Neural cell (in vitro differentiated cells): ENCODE results near the gene CGB1. TPM values are rescaled to one million over a fixed set of nuclear protein-coding genes. Genes with fewer than 3 reads are reported as not detected.

ENCODE experiments used
- H2AFZ ChIP-seq: fragments of 200-600, 300-800 bp; sonication (generic), shearing (Covaris generic); 2 replicates; pipeline ENCODE4 v1.6.0; 2014; ENCODE audit warnings: low read depth, mild to moderate bottlenecking, antibody characterized with exemption, low read length, moderate library complexity
- H3F3A ChIP-seq: fragments of 200-600 bp; shearing (Covaris generic); 2 replicates; pipeline ENCODE4 v1.6.1; 2016; ENCODE audit warnings: mild to moderate bottlenecking, moderate library complexity, mixed read lengths, antibody characterized with exemption, low read length; ENCODE audit not compliant: insufficient read depth, poor library complexity, severe bottlenecking
- H3K27ac ChIP-seq: fragments of 200-600, 300-800 bp; sonication (generic), shearing (Covaris generic); 2 replicates; pipeline ENCODE4 v1.5.1; 2014; ENCODE audit warnings: mild to moderate bottlenecking, low read length, moderate library complexity
- H3K27me3 ChIP-seq: fragments of 300-800, 200-600 bp; sonication (generic), shearing (Covaris generic); 2 replicates; pipeline ENCODE4 v1.6.0; 2014; ENCODE audit warnings: mild to moderate bottlenecking, low read depth, low read length, moderate library complexity; ENCODE audit not compliant: insufficient read depth
- H3K36me3 ChIP-seq: fragments of 300-800, 200-600 bp; sonication (generic), shearing (Covaris generic); 2 replicates; pipeline ENCODE4 v1.5.1; 2014; ENCODE audit warnings: mild to moderate bottlenecking, antibody characterized with exemption, low read length, moderate library complexity; ENCODE audit not compliant: insufficient read depth
- H3K4me2 ChIP-seq: fragments of 300-800, 200-600 bp; sonication (generic), shearing (Covaris generic); 2 replicates; pipeline ENCODE4 v1.6.0; 2014; ENCODE audit warnings: mild to moderate bottlenecking, low read length
- H3K4me3 ChIP-seq: fragments of 300-800, 200-600 bp; sonication (generic), shearing (Covaris generic); 2 replicates; pipeline ENCODE4 v1.5.1; 2014; ENCODE audit warnings: mild to moderate bottlenecking, low read length, moderate library complexity
- H3K79me2 ChIP-seq: fragments of 200-600 bp; shearing (Covaris generic); replicated peaks from 2 replicates; pipeline ENCODE4 v1.6.0; 2014; ENCODE audit warnings: mild to moderate bottlenecking, low read length, moderate library complexity; ENCODE audit not compliant: insufficient read depth
- H3K9ac ChIP-seq: fragments of 300-800, 200-600 bp; sonication (generic), shearing (Covaris generic); 2 replicates; pipeline ENCODE4 v1.6.1; 2016; ENCODE audit warnings: mild to moderate bottlenecking, low read length, mixed read lengths
- H3K9me2 ChIP-seq: fragments of 200-600 bp; shearing (Covaris generic); 2 replicates; pipeline ENCODE4 v1.6.1; 2016; ENCODE audit warnings: mild to moderate bottlenecking, low read length, mixed read lengths; ENCODE audit not compliant: insufficient read depth
- H3K9me3 ChIP-seq: fragments of 200-600, 300-800 bp; sonication (generic), shearing (Covaris generic); 2 replicates; pipeline ENCODE4 v1.6.1; 2016; ENCODE audit warnings: mild to moderate bottlenecking, mixed run types, low read length, moderate library complexity, mixed read lengths
- H4K20me1 ChIP-seq: fragments of 200-600 bp; shearing (Covaris generic); 2 replicates; pipeline ENCODE4 v1.6.1; 2016; ENCODE audit warnings: mild to moderate bottlenecking, mixed run types; ENCODE audit not compliant: insufficient read depth
- EP300 ChIP-seq: fragments of 450-650 bp; conservative IDR thresholded peaks from 2 replicates; pipeline ENCODE4 v1.6.1; 2014; ENCODE audit warnings: antibody characterized with exemption, mild to moderate bottlenecking, moderate library complexity; ENCODE audit not compliant: poor library complexity, severe bottlenecking
- EZH2 ChIP-seq: fragments of 200-600, 300-800 bp; shearing (Covaris generic), sonication (generic); IDR thresholded peaks from 2 replicates; pipeline ENCODE4 v1.6.1; 2014; ENCODE audit warnings: antibody characterized with exemption, low read length, borderline replicate concordance, mild to moderate bottlenecking; ENCODE audit not compliant: insufficient read depth, poor library complexity, severe bottlenecking
- MXI1 ChIP-seq: fragments of 450-650 bp; conservative IDR thresholded peaks from 2 replicates; pipeline ENCODE4 v1.6.1; 2014; ENCODE audit warnings: antibody characterized with exemption, mild to moderate bottlenecking; ENCODE audit not compliant: poor library complexity, severe bottlenecking
- POLR2AphosphoS5 ChIP-seq: IDR thresholded peaks from 2 replicates; pipeline ENCODE4 v1.6.1; 2012
- RAD21 ChIP-seq: fragments of 450-650 bp; conservative IDR thresholded peaks from 2 replicates; pipeline ENCODE4 v1.6.1; 2014; ENCODE audit warnings: antibody characterized with exemption, mild to moderate bottlenecking, moderate library complexity
- SMC3 ChIP-seq: fragments of 450-650 bp; conservative IDR thresholded peaks from 2 replicates; pipeline ENCODE4 v1.6.1; 2014; ENCODE audit warnings: antibody characterized with exemption, mild to moderate bottlenecking, moderate library complexity; ENCODE audit not compliant: poor library complexity
- TAF1 ChIP-seq: IDR thresholded peaks from 2 replicates; pipeline ENCODE4 v1.6.1; 2012; ENCODE audit warnings: low read depth
- polyA plus RNA-seq: library from polyadenylated mRNA; depleted of rRNA; stranded (reverse); fragments of >200 nt; gene quantifications from 2 replicates; pipeline ENCODE4 v1.2.3, GENCODE V29; 2014
- TF ChIP-seq, protein P1 (sequence below): fragments of 450-650 bp; IDR thresholded peaks from 2 replicates; pipeline ENCODE4 v1.5.1; 2014; ENCODE audit warnings: antibody characterized with exemption, mild to moderate bottlenecking, moderate library complexity; ENCODE audit not compliant: poor library complexity, severe bottlenecking
- TF ChIP-seq, protein P2 (sequence below): IDR thresholded peaks from 2 replicates; pipeline ENCODE4 v1.6.1; 2012; ENCODE audit warnings: borderline replicate concordance

Gene CGB1
- polyA plus RNA-seq, 1 donor from 2014 or later = not detected

DNA sequence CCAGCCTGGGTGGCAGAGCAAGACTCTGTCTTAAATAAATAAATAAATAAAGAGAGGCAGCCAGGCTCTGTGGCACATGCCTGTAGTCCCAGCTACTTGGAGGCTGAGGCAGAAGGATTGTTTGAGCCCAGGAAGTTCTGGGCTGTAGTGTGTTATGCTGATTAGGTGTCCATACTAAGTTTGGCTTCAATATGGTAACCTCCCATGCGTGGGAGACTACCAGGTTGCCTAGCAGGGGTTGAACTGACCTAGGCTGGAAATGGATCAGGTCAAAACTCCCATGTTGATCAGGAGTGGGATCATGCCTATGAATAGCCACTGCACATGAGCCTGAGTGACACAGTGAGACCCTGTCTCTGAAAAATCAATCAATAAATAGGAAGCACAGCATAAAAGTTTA is 44.6 kb upstream of the CGB1 start:
- Histone ChIP-seq H3K9me2 (no peaks in the 10 kb centered on the region), H3K27me3 (no peaks in the 10 kb centered on the region), H3K4me2 (no peak overlapping the region), H4K20me1 (no peaks in the 10 kb centered on the region), H3F3A (no peaks in the 10 kb centered on the region), H3K36me3 (no peaks in the 10 kb centered on the region), H3K4me3 (no peak overlapping the region), H2AFZ (no peak overlapping the region), H3K27ac (no peak overlapping the region), H3K9me3 (no peaks in the 10 kb centered on the region), H3K9ac (no peak overlapping the region), H3K79me2 (peaks cover 8% of the 10 kb centered on the region)
- TF ChIP-seq, protein P1, sequence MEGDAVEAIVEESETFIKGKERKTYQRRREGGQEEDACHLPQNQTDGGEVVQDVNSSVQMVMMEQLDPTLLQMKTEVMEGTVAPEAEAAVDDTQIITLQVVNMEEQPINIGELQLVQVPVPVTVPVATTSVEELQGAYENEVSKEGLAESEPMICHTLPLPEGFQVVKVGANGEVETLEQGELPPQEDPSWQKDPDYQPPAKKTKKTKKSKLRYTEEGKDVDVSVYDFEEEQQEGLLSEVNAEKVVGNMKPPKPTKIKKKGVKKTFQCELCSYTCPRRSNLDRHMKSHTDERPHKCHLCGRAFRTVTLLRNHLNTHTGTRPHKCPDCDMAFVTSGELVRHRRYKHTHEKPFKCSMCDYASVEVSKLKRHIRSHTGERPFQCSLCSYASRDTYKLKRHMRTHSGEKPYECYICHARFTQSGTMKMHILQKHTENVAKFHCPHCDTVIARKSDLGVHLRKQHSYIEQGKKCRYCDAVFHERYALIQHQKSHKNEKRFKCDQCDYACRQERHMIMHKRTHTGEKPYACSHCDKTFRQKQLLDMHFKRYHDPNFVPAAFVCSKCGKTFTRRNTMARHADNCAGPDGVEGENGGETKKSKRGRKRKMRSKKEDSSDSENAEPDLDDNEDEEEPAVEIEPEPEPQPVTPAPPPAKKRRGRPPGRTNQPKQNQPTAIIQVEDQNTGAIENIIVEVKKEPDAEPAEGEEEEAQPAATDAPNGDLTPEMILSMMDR = no peak
- TF ChIP-seq MXI1 (no peak), SMC3 (no peak), EZH2 (no peak)

DNA sequence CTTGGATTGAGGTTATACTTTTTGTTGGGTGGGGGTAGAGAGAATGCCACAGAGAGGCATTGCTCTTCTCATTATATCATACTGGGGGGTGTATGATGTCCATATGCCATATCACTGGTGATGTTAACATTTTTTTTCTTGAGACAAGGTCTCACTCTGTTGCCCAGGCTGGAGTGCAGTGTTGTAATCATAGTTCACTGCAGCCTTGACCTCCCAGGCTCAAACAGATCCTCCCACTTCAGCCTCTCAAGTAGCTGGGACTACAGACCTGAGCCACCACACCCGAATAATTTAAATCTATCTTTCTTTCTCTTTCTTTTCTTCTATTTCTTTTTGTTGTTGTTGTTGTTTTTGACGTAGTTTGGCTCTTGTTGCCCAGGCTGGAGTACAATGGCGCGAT is 43.7 kb upstream of the CGB1 start:
- H3K36me3 ChIP-seq = no peaks in the 10 kb centered on the region
- no peak overlapping the region for H3K4me2 ChIP-seq
- no peaks in the 10 kb centered on the region for H4K20me1 ChIP-seq
- H3K9me2 ChIP-seq = no peaks in the 10 kb centered on the region
- H3F3A ChIP-seq = no peaks in the 10 kb centered on the region
- H2AFZ ChIP-seq = no peak overlapping the region
- no peaks in the 10 kb centered on the region for H3K79me2 ChIP-seq
- no peak for TF ChIP-seq TAF1
- no peak for TF ChIP-seq POLR2AphosphoS5
- no peak for TF ChIP-seq EP300
- TF ChIP-seq, protein P2, sequence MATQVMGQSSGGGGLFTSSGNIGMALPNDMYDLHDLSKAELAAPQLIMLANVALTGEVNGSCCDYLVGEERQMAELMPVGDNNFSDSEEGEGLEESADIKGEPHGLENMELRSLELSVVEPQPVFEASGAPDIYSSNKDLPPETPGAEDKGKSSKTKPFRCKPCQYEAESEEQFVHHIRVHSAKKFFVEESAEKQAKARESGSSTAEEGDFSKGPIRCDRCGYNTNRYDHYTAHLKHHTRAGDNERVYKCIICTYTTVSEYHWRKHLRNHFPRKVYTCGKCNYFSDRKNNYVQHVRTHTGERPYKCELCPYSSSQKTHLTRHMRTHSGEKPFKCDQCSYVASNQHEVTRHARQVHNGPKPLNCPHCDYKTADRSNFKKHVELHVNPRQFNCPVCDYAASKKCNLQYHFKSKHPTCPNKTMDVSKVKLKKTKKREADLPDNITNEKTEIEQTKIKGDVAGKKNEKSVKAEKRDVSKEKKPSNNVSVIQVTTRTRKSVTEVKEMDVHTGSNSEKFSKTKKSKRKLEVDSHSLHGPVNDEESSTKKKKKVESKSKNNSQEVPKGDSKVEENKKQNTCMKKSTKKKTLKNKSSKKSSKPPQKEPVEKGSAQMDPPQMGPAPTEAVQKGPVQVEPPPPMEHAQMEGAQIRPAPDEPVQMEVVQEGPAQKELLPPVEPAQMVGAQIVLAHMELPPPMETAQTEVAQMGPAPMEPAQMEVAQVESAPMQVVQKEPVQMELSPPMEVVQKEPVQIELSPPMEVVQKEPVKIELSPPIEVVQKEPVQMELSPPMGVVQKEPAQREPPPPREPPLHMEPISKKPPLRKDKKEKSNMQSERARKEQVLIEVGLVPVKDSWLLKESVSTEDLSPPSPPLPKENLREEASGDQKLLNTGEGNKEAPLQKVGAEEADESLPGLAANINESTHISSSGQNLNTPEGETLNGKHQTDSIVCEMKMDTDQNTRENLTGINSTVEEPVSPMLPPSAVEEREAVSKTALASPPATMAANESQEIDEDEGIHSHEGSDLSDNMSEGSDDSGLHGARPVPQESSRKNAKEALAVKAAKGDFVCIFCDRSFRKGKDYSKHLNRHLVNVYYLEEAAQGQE = no peak
- TF ChIP-seq RAD21 = no peak
- no peak for TF ChIP-seq MXI1
- no peak for TF ChIP-seq SMC3
- no peak for TF ChIP-seq EZH2
- TF ChIP-seq, protein P1 = no peak
- no peak overlapping the region for H3K9ac ChIP-seq
- H3K9me3 ChIP-seq = no peaks in the 10 kb centered on the region
- no peak overlapping the region for H3K27ac ChIP-seq
- no peak overlapping the region for H3K4me3 ChIP-seq
- H3K27me3 ChIP-seq = no peaks in the 10 kb centered on the region
